A673 (cell line): Measurements from ENCODE around the gene AIFM3. TPM values are rescaled to one million over a fixed set of nuclear protein-coding genes. Genes with fewer than 3 reads are reported as not detected.

Source experiments
- BruUV-seq: library from RNA; stranded (reverse); fragments of 400-500 nt; replicated peaks from 2 replicates; lab custom pipeline; 2021; lab: Mats Ljungman, UMichigan
- CTCF ChIA-PET: fragments of 300-600 bp; sonication (Branson Sonifier 250); formaldehyde crosslinking; loops from one replicate; lab custom pipeline; 2022; ENCODE audit warnings: antibody characterized with exemption; lab: Charles Lee
- POLR2A ChIA-PET: fragments of 300-600 bp; sonication (Branson Sonifier 250); formaldehyde crosslinking; loops from one replicate; lab custom pipeline; 2022; ENCODE audit warnings: antibody characterized with exemption; ENCODE audit not compliant: low non-redundant PET; lab: Charles Lee
- DNase-seq: peaks from one replicate; pipeline ENCODE4 v3.0.0-alpha.2; 2015; ENCODE audit warnings: low spot score
- H3K27ac ChIP-seq: fragments of 200-600 bp; sonication (generic); 2 replicates; pipeline ENCODE4 v1.5.1; 2016; ENCODE audit warnings: mixed run types, low read depth, mild to moderate bottlenecking, mixed read lengths, antibody characterized with exemption, low read length; ENCODE audit not compliant: poor library complexity, severe bottlenecking
- H3K27me3 ChIP-seq: fragments of 200-600 bp; sonication (generic); replicated peaks from 2 replicates; pipeline ENCODE4 v1.6.1; 2017; ENCODE audit warnings: mixed run types, low read depth, mild to moderate bottlenecking, mixed read lengths, antibody characterized with exemption, low read length; ENCODE audit not compliant: insufficient read depth, poor library complexity
- H3K36me3 ChIP-seq: fragments of 200-600 bp; sonication (generic); 2 replicates; pipeline ENCODE4 v1.6.1; 2016; ENCODE audit warnings: mixed run types, mild to moderate bottlenecking, mixed read lengths, antibody characterized with exemption, low read length; ENCODE audit not compliant: insufficient read depth, poor library complexity, severe bottlenecking
- H3K4me1 ChIP-seq: fragments of 200-600 bp; sonication (generic); 2 replicates; pipeline ENCODE4 v1.6.1; 2017; ENCODE audit warnings: mixed run types, mild to moderate bottlenecking, mixed read lengths, antibody characterized with exemption, low read length; ENCODE audit not compliant: insufficient read depth, poor library complexity, severe bottlenecking
- H3K4me3 ChIP-seq: fragments of 200-600 bp; sonication (generic); 2 replicates; pipeline ENCODE4 v1.5.1; 2016; ENCODE audit warnings: low read depth, mixed run types, mild to moderate bottlenecking, mixed read lengths, low read length; ENCODE audit not compliant: poor library complexity, severe bottlenecking
- H3K9me3 ChIP-seq: fragments of 200-600 bp; sonication (generic); 2 replicates; pipeline ENCODE4 v1.6.1; 2016; ENCODE audit warnings: mixed run types, low read depth, mild to moderate bottlenecking, mixed read lengths, antibody characterized with exemption, low read length; ENCODE audit not compliant: poor library complexity, severe bottlenecking
- EZH2 ChIP-seq: fragments of 200-600 bp; sonication (generic); IDR thresholded peaks from 2 replicates; pipeline ENCODE4 v1.6.1; 2017; ENCODE audit warnings: borderline replicate concordance, low read depth, mild to moderate bottlenecking, mixed read lengths, antibody characterized with exemption, low read length; ENCODE audit not compliant: poor library complexity, severe bottlenecking
- intact Hi-C: fragments of 100-400 bp; cut with micrococcal nuclease; formaldehyde crosslinking; loops from one replicate; pipeline ENCODE4 v1.10.0; 2022; ENCODE audit not compliant: unreplicated experiment
- total RNA-seq: library from RNA; stranded (reverse); gene quantifications from 2 replicates; pipeline ENCODE4 v1.2.3, GENCODE V29; 2021
- TF ChIP-seq, protein P1 (sequence below): fragments of 300-800, 200-600 bp; sonication (generic); conservative IDR thresholded peaks from 2 replicates; pipeline ENCODE4 v1.5.1; 2017; ENCODE audit warnings: low read depth, mild to moderate bottlenecking, antibody characterized with exemption, low read length, moderate library complexity, mixed read lengths

AIFM3 gene
- total RNA-seq, 1 experiment from 2014 or later = not detected

DNA sequence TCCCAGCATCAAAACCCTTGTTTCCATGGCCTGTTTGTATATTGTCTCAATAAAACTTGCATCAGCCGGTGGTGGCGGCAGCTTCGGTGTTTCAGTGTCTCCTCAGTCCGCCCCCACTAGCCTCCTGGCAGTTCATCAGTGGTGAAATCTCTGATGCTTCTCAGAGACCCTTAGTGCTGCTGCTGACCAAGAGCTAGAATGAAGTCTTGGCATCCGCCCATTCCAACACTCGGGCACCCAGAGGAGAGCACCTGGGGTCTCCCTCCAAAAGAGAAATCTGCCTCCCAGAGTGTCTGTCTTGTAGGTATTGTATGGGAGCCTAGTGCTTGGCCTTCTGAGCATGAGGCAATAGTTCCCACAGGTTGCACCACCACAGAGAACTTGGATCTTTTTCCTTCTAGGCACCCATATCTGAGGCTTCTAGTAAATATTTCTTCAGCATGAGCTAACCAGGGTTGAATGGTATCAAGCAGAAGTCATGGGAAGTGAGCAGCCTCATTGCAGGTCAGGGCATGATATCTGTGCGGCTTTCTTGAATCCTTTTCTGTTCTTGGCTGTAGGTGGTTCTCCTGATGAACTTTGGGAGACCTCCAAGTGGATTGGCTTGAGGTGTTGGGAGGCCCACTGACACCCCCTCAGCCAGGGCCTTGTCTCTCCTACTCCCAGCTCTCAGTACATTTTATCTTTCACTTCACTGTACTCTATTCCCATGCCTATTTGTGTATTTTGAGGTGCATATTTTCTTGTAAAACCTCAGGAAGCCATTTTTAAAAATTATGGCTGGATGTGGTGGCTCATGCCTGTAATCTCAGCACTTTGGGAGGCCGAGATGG lies 13.2 kb upstream of the AIFM3 start:
- H3K27ac ChIP-seq = peak overlapping the region; percentile 55
- intact Hi-C loops = no loop called here

DNA sequence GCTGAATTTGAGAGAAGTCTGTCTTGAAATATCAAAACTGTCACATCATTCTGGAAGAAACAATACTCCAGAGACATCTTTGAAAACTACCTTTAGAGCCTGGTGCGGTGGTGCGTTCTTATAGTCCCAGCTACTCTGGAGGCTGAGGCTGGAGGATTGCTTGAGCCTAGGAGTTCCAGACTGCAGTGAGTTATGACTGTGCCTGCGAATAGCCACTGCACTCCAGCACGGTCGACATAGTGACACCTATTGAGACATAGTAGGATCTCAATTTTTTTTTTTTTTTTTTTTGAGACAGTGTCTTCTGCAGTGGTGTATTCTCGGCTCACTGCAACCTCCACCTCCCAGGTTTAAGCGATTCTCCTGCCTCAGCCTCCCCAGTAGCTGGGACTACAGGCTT lies 11.5 kb upstream of the AIFM3 start:
- intact Hi-C loops = no loop called here
- Histone ChIP-seq H3K4me1 (no peaks in the 10 kb centered on the region), H3K27ac (no peak overlapping the region), H3K9me3 (no peaks in the 10 kb centered on the region), H3K4me3 (no peak overlapping the region), H3K27me3 (no peaks in the 10 kb centered on the region), H3K36me3 (peaks cover 27% of the 10 kb centered on the region)
- no peak for DNase-seq
- no TSS peak for BruUV-seq
- ChIA-PET POLR2A (no interaction called here), CTCF (interaction anchor here (1.0 kb wide), 1 partner anchor 11 kb away, joined by 3 read pairs; the partner anchor contains the start of gene AIFM3)
- TF ChIP-seq EZH2 = no peak
- TF ChIP-seq, protein P1, sequence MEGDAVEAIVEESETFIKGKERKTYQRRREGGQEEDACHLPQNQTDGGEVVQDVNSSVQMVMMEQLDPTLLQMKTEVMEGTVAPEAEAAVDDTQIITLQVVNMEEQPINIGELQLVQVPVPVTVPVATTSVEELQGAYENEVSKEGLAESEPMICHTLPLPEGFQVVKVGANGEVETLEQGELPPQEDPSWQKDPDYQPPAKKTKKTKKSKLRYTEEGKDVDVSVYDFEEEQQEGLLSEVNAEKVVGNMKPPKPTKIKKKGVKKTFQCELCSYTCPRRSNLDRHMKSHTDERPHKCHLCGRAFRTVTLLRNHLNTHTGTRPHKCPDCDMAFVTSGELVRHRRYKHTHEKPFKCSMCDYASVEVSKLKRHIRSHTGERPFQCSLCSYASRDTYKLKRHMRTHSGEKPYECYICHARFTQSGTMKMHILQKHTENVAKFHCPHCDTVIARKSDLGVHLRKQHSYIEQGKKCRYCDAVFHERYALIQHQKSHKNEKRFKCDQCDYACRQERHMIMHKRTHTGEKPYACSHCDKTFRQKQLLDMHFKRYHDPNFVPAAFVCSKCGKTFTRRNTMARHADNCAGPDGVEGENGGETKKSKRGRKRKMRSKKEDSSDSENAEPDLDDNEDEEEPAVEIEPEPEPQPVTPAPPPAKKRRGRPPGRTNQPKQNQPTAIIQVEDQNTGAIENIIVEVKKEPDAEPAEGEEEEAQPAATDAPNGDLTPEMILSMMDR = no peak

More for the DNA sequence above, 13.2 kb upstream of the AIFM3 start:
- Histone ChIP-seq H3K4me3 (no peak overlapping the region), H3K27me3 (no peaks in the 10 kb centered on the region), H3K4me1 (no peaks in the 10 kb centered on the region), H3K36me3 (peaks cover 41% of the 10 kb centered on the region), H3K9me3 (no peaks in the 10 kb centered on the region)
- ChIA-PET CTCF (no interaction called here), POLR2A (interaction anchor here (0.6 kb wide), 1 partner anchor 90 kb away, joined by 4 read pairs; no protein-coding TSS in a partner anchor)
- BruUV-seq = no TSS peak
- TF ChIP-seq EZH2 = no peak
- TF ChIP-seq, protein P1 = no peak
- no peak for DNase-seq

DNA sequence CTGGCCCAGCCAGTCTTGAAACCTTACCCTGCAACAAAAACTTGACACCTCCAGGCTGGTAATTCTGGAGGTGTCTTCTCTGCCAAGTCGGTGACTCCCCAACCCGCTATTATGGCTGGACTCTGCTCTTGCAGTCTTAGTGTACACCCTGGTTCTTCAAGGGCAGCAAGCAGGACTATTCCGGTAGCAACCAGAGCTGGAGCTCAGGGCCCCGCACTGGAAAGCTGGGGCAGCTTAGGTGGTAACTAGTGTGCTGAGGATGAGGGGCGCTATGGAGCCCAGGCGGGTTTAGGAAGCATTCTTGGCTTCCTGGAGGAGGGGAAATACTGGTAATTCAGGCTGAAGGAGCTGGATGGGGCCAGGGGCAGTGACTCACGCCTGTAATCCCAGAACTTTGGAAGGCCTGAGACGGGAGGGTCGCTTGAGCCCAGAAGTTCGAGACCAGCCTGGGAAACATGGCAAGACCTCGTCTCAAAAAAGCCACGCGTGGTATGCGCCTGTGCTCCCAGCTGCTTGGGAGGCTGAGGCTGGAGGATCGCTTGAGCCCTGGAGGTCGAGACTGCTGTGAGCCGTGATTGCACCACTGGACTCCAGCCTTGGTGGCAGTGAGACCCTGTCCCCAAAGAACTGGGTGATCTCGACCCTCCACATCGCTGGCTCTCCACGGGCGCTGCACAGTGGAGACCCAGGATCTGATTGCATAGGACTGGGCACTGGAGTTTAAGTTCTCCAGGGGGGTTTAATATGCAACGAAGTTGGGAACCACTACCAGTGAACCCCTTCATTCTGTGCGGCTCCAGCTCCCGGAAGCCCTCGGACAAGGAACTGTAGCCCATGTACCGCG lies 10.6 kb upstream of the AIFM3 start:
- H3K27me3 ChIP-seq = no peaks in the 10 kb centered on the region
- peak overlapping the region; percentile 27 for H3K4me3 ChIP-seq
- CTCF ChIA-PET = interaction anchor here (1.0 kb wide), 1 partner anchor 10 kb away, joined by 3 read pairs; the partner anchor contains the start of gene AIFM3
- POLR2A ChIA-PET = no interaction called here
- H3K4me1 ChIP-seq = no peaks in the 10 kb centered on the region
- no peaks in the 10 kb centered on the region for H3K9me3 ChIP-seq
- DNase-seq = no peak
- TF ChIP-seq, protein P1 = no peak
- no peak for TF ChIP-seq EZH2
- intact Hi-C loops = no loop called here
- H3K27ac ChIP-seq = no peak overlapping the region
- no TSS peak for BruUV-seq
- H3K36me3 ChIP-seq = peaks cover 18% of the 10 kb centered on the region
